Fibroblast of the aortic adventitia (primary cell): ENCODE data around the gene CTNNBIP1. TPM values are rescaled to one million over a fixed set of nuclear protein-coding genes. Genes with fewer than 3 reads are reported as not detected.
A peak's percentile ranks its signal among the peaks of the same experiment; 100 is the strongest.

Source experiments
- DNase-seq: peaks from one replicate; pipeline ENCODE4 v3.0.0-alpha.2; 2010; ENCODE audit warnings: low read depth
- H3K4me3 ChIP-seq: 2 replicates; pipeline ENCODE4 v1.5.1; 2011; ENCODE audit warnings: low read depth, mild to moderate bottlenecking, control low read depth, low read length, moderate library complexity
- CTCF ChIP-seq: IDR thresholded peaks from 2 replicates; pipeline ENCODE4 v1.5.1; 2011; ENCODE audit warnings: mild to moderate bottlenecking, low read length, control low read depth, inconsistent platforms; ENCODE audit not compliant: insufficient read depth
- total RNA-seq: library from RNA; depleted of rRNA; stranded (reverse); fragments of >200 nt; gene quantifications from 2 replicates; pipeline ENCODE4 v1.2.3, GENCODE V29; 2012; ENCODE audit warnings: low replicate concordance

The CTNNBIP1 gene
- total RNA-seq, 1 donor, result 11.9 TPM

DNA sequence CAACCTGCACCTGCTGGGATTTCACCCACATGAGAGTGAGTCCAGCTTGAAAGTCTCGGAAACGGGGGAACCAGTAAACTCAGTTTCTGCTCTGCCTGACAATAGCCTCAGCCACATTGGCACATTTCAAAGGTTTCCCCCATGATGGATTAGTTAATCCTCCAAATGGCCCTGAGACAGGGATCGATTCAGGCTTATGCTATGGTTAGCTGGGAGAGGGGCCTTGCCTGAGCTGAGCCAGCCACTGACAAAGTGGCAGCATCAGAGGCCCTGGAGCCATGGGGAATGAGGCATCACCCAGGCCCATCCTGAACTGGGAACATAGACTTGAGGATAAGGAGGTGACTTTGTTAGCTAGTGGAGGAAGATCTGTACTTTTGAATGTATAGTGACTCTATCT is 83.5 kb downstream of the CTNNBIP1 start:
- H3K4me3 ChIP-seq, result no peak overlapping the region
- DNase-seq, result no peak
- no peak for TF ChIP-seq CTCF

GRCh38 chr1:9826087-9826486 is 84.0 kb downstream of the CTNNBIP1 start:
- no peak for DNase-seq
- H3K4me3 ChIP-seq, result no peak overlapping the region
- no peak for TF ChIP-seq CTCF

GRCh38 chr1:9825093-9826074 is 84.7 kb downstream of the CTNNBIP1 start:
- peak; percentile 1 for TF ChIP-seq CTCF
- peak; percentile 63 for DNase-seq

GRCh38 chr1:9824702-9825089 is 85.4 kb downstream of the CTNNBIP1 start:
- TF ChIP-seq CTCF, result no peak
- no peak for DNase-seq
- H3K4me3 ChIP-seq, result peak overlapping the region; percentile 65

More at GRCh38 chr1:9825093-9826074, 84.7 kb downstream of the CTNNBIP1 start:
- no peak overlapping the region for H3K4me3 ChIP-seq

DNA sequence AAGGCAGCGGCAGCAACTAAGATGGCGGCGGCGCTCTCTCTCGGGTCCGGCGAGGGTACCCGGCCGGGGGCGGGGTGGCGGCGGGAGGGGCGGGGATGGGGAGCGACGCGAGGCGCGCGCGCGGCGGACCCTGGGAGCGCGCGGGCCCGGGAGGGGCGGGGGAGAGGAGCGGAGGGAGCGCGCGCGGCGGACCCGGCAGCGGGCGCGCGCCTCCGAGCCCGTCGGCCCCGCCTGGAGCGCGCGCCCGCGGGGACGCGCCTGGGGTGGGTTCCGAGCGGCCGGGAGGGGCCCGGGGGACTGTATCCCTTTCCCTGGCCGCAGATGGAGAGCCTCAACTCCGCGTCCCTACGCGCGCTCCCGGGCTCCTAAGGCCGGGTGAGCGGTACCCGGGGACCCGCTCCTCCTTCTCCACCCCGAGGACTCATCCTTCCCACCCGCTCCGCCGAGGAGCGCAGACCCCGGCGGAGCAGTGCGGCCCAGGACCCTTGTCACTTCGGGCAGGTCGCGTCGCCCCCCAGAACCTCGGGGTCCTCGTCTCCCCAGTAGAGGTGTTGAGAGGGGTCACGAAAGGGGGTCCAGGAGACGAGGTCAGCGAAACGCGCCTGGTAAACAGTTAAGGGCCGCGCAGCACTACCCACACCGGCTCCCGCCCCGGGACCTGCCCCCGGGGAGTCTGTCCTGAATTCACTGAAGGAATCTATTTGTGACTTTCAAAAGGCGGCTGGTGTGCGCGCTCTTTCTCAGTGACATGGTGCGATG is 85.9 kb downstream of the CTNNBIP1 start, which contains the start of gene CLSTN1:
Gene CLSTN1, minus strand, starts transcription at position 23 of the 759 bp plus-strand sequence. CDS start 232 bp downstream, outside the sequence.
- H3K4me3 ChIP-seq, result peak within 1 kb of the TSS; percentile 92
- TF ChIP-seq CTCF, result no peak
- peak; percentile 75 for DNase-seq

- no peak for TF ChIP-seq CTCF
- peak overlapping the region; percentile 92 for H3K4me3 ChIP-seq
- no peak for DNase-seq
These were observed 86.5 kb downstream of the CTNNBIP1 start for GRCh38 chr1:9823693-9823942.
